Measurements from ENCODE around the gene SPOCD1.

The SPOCD1 gene

DNA sequence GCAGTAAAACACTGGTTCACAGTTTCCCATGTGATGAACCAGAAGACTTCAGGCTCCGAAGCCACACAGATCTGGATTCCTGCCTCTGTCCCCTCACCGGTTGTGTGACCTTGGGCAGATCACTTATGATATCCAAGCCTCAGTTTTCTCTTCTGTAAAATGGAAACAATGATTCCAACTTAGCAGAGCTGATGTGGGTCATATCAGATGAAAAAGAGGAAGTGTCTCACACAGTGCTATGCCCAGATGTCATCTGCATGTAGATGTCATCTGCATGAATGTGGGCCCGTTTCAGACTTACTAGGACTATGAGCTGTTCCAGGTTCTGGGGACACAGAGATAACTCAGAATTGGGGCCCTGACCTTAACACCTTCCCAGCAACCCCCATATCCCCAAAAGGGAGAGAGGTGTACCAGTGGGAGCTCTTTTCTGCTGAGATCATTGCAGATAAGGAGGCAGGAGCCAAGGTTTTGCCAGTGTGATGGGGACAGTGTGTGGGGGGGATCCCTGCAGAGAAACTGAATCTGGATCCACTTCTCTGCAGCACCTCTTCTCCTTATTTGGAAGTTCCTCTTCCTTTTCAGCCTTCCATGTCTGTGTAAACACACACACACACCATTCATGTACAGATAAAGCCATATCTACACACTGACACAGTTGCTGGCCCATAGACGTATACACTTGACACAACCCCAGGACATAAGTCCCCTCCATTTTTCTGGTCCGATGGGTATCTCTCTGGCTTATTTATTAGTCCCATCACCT, 46.7 kb downstream of the SPOCD1 start:
- FAIRE-seq = no peak

DNA sequence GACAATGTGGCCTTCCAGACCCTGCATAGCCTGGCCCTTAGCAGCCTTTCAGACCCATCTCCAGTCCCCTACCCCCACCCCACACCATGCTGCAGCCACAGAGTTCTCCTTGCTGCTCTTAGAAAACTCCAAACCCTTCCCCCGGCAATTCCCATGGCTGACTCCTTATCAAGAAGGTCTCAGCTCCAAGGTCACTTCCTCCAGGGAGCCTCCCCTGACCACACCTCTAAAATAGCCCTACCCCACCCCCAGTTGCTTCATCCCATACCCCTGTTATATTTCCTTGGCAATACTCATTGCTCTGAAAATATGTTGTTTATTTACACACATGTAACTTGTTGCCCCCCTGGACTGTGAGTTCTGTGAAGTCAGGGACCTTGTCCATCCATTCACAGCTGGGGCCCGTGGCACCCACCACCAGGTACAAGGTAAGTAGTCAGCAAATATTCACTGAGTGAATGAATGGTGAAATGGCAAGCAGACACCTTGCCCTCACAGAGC, 47.4 kb downstream of the SPOCD1 start:
- no peak for FAIRE-seq

DNA sequence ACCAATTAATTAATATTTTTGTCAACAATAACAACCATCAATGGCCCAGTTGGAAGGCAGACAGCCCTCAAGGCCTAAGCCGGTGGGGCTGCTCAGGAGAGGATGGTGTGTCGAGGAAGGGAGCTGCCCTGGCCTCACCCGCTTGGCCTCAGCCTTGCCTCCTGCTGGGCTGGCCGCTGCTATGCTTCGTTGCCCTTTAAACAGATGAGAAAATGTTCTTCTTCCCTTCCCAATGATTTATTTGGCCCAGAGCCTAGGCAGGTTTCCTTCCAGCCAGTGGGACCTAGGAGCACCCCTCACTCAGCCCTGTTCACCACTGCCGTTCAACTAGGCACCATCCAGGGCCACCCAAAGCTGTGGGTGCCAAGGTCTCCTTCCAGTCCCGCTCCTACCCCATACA, 48.6 kb downstream of the SPOCD1 start:
- no peak for FAIRE-seq

DNA sequence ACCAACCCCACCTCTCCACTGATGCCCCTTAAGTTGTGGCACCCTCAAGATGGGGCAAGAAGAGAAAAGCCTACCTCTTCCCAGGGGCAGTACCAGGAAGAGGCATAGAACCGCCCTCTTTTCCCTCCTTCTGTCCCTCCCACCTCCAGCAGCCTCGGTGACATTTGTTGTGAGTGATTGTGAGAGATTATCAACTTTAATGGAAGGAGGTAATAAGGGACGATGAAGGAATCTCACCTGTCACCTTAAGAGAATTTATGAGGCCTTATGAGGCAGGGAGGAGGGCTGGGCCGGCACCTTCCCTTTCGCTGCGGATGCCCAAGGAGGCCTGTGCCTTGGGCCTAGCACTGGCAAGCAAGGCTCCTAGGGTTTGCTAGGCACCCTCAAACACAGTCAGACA, 50.3 kb downstream of the SPOCD1 start:
- no peak for FAIRE-seq

DNA sequence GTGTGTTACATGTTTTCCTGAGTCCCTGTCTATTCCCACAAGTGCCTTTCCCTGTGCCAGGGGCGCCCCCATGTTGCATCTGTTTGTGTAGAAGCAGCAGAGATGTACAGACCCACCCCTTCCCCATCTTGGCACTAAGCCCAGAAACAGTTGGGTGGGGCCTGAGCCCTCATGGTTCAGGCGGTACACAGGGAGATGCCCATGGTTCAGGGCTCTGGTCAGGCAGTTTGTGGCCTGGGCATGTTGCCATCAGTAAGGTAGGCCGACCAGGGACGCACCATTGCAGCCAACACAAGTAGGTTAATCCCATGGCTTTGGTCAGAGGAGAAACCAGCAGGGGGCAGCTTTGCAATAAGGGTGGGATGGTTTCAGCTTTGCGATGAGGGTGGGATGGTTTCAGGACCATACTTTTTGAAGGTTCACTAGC, 50.8 kb downstream of the SPOCD1 start:
- no peak for FAIRE-seq

DNA sequence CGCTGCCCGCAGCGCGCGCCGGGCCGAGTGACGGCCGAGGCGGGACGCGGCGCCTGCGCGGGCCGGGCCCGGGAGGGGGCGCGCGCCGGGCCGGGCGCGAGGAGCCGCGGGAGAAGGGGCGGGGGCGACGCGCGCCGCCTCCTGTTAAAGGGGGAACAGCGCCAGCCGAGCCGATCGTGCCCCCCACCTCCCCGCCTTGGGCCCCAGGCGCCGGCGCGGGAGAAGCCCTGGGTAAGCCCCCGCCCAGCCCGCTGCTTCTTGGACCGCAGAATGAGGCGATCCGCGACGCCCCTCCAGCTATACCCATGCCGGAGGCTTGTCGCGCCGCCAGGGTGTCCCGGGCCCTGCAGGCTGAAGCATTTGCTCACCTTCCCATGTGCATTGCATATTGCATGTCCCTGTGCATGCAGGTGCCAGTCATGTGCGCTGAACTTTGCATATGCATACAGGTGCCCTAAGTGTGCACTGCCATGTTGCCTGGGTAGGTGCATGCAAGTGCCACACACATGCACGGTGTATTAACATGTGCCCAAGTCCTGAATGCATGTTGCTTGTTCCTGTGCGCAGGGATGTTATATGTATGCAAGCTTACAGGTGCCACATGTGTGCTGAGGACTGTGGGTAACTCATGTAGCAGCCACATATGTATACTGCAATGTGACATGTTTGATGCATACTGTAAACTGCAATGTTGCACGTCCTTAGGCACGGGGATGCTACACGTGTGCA, 51.3 kb downstream of the SPOCD1 start, which contains the start of gene ADGRB2:
Gene ADGRB2 (minus strand): TSS at position 29 of the 729 bp plus-strand sequence. CDS start 7,119 bp downstream, outside the sequence.
- no peak for FAIRE-seq

DNA sequence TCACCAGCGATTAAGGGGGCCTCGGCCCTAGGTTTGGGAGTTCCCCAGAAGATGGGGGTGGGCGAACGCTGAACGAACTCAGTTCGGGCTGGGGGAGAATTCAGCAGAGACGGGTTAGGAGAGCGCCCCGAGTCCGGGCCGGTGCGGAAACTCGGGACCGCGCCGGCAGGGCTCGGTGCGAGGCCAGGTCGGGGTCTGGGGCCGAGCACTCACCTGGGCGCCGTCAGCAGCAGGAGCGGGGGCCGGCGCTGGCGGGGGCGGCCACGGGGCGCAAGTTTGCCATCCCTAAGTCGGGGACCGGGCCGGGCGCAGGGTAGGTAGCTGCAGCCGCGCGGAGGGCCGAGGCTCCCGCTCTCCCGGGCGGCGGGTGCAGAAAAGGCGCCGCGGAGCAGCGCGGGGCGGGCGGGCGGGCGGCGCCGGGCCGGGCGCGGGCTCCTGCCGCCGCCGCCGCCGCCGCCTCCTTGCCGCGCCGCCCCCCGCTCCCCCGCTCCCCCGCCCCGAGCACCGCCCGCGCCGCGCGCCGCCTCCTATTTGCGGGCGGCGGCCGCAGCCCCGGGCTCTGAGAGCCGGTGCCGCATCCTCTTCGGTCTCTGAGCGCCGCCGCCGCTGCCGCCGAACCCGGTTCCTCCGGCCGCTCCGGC, 52.0 kb downstream of the SPOCD1 start:
- FAIRE-seq = no peak

DNA sequence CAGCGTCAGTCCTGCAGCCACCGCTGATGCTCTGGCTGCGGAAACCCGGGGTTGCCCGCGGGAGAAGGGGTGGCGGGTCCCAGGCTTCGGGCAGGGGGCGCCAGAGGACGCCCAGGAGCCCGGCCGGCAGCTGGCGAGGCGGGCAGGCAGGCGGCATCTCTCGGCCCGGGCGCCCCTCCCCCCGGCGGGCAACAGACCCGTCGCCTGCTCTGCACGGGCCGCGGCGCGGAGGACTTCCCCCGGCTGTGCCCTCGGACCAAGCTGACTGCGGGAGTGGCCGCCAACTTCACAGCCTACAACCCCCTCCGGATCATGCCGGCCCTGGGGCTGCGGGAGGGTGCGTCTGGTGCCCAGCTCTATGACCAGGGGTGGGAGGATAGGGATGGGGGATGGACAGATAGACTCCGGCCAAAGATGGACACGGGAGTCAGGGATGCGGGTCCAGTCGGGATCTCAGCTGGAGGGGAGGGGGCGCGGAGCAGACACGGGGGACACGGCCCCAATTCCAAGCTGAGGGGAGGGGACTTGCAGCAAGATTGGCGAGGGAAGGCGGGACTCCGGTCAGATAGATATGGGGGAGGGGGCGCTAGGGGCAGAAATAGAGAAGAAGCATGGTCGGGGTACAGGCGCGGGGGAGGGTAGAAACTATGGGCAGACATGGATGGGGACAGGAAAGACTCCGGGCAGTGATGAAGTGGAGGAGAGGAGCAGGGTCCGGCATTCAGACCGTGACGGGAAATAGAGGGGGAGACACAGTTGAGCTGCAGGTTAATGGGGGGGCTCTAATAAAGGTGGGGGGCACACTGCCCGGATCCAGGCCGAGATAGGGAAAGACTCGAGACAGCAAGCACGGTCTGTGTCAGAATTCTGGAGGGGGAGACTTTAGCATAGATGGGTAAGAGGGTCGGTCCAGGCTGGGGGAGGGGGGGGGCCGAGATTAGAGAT, 52.8 kb downstream of the SPOCD1 start:
- no peak for FAIRE-seq

DNA sequence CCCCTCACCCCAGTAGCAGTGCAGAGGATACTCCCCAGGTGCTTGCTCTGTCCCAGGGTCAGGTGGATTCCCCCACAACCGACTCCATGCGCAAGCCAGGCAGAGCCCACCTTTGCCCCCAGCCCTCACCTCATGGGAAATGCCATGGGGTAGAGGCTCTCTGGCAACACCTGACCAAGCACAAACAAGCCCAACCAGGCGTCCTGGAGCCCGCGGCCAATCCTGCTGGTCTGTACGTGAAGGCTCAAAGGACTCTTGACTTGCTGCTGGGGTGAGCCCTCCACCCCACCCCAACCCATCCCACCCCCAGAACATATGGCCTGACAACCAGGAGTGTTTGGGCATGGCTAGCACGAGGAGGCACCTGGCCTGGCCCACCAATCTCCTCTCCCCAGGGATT, 53.5 kb downstream of the SPOCD1 start:
- FAIRE-seq = no peak

DNA sequence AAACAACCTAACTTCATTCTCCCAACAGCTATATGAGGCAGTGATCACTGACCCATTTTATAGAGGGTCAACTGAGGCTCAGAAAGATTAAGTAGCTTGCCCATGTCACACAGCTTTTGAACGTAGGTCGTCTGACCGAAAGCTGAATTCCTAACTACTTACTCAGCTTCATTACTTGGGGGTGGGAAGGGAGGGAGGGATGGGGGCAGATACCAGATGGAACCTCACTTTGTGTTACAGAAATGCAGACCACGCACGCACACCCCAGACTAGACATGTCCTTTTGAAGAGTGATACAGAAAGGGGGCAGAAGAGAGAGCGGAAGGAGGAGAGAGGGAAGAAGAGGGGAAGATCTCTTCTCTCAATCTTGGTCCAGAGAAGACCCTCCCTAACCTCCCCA, 53.9 kb downstream of the SPOCD1 start:
- FAIRE-seq = no peak

DNA sequence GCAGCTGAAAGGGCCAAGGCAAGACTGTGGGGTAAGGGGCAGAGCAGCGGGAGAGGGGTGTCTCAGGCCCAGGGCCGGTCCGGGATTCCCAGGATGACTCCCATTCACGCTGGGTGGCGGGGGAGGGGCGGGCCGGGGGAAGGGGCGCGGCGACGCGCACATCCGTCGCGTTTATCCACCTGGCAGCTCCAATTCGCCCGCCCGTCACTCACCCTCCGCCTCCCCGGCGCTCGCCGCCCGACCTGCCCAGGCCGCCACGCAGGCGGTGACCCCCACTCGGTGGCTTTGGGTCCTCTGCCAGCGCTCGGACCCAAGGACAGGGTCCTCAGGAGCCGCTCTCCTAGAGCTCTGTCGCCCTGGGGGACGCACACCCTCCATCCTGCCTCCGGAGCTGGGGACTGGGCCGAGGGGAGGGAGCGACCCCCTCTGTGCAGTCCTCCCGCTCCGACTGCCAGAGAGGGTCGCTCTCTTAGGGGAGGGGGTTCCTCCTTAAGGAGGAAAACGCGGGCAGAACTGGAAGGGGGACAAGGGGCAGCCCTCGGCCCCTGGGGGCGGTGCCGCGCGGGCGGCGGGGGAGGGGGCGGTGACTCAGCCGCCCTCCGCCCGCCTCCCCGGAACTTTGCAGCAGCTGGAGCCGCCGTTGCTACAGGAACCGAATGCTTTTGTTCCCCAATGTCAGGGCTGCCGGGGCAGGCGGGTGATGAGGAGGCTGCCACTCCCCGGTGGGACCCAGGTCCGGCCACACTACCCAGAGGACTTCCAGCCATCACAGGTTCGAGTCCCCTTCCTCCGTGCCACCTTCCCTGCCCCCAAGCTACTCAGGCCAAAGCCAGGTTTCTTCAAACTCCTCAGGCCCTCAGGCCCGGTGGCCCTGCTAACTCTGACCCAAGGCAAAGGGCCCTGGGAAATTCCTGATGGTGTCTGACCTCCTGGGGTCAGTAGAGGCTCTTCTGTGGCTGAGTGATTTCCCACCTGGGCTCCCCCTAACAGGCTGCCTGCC, 55.1 kb downstream of the SPOCD1 start:
- no peak for FAIRE-seq

DNA sequence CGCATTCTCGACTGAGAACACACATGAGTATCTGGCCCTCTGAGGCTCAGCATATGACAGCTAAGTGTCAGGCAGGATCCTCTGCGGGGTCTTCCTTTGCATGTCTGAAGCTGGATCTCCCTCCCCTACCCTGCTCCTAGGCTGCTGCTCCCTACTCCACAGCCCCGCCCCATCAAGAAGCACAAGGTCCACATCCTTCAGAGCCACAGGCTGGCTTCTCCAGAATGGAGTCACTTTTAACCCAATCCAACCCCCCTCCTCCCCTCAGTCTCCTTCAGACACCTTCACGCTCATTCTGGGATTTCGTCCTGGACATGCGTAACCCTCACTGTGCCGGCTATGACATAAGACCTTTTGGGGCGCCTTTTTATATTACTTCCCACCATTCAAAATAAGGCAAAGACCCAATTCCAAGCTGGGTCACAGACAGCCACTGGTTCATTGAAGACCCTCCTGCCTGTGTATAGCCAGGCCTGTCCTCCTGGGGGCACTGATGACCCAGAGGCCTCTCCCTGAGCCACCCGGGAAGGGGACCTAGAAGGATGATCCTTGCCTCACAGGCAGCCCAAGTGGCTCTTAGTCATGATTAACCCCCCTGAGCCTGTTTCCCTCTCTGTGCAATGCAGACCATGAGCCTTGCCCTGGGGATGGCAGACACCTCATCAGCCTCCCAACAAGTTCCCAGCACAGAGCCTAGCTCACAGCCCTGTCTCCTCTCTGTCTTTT, 56.4 kb downstream of the SPOCD1 start:
- no peak for FAIRE-seq

DNA sequence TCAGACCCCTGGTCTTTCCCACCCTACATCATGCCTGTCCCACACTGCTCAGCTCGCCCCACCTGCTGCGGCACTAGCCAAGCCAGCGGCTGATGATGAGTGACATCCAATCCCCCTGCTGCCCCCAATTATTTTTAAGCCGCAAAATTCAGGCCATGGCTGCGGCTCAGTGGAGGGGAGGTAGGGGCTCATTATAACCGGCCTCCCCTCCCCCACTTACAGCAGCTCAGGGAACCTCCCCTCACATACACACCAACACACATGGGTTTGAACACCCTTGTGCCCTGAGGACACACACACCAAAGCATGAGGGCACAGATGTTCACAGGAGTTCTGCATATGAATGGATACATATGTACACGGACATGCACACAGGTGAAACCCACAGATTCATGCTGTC, 57.0 kb downstream of the SPOCD1 start:
- no peak for FAIRE-seq

DNA sequence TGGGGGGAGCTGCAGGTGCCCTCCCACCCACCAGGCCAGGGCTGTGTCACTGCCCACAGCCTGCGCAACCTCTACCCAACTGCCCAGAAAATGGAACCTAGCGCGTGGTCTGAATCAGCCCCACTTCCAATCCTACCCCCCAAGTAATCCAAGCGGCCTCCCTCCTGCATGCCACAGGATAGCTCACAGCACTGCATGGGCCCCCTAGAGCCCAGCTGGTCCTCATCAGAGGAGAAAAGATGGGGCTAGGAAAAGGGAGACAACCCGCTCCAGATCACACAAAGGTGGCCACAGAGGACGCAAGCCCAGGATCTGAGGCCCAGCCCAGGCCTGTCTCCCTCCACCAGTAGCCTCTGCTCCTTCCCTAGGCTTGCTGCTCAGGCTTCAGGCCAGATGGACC, 57.8 kb downstream of the SPOCD1 start:
- no peak for FAIRE-seq

DNA sequence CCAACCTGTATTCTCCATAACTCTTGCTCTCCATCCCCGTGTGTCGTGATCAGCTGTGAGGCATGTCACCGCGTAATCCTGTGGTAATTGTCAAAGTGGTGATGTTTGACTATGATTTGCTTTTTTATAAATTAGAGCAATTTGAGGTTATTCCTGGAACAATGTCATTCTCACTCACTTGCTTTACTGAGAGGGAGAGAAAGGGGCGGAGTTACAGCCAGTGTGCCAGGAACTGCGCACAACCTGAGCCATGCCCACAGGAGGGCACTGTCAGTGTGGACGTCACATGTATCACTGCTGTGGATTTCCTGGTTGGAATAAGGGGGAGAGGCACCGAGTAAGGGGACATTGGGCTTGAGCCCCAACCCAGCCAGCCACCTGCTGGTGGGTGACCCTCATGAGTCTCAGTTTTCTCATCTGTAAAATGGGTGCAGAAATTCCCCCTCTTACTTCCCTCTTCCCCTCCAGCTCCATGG, 58.6 kb downstream of the SPOCD1 start:
- FAIRE-seq = no peak

DNA sequence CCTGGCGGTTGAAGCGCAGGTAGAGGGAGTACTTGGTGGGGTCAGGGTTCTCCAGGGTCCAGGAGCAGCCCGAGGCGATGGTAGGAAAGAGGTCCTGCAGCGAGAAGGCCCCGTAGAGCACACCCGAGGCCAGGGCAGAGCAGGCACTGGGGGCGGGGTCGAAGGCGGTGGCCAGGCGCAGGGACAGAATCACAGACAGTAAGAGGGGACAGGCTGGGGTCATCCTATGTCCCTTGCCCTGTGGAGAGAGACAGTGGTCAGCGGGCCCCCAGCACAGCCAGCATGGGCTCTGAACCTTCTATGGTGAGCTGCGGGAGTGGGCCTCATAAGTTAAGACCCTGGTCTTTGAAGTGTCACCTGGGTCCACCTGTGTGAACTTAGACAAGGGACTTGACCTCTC, 59.2 kb downstream of the SPOCD1 start:
- no peak for FAIRE-seq

DNA sequence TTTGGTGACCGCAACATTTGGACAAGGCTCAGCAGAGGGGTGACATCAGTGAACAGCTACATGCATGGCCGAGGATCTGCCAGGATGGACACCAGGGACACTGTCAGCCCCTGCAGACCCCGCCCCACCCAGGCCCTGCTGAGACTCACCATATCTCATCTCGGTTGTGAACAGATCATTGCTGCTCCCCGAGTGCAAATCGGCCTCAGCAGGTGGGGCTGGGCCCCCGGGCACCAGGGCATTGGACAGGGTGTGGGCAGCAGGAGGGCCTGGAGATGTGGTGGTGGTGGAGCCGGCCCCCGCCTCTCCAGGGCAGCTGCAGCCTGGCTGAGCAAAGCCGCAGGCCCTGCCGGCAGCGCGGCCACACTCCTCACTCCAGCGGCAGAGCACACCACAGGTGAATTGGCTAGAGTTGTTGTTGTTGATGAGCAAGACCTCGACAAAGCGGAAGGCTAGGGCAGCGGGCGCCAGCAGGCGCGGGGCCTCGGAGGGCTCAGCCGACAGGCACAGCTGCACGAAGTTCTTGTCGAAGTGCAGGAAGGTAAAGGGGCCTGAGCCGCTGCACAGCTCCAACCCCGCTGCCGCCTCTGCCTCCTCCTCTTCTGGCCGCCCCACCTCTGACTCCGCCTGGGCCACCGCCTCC, 59.9 kb downstream of the SPOCD1 start:
- no peak for FAIRE-seq

DNA sequence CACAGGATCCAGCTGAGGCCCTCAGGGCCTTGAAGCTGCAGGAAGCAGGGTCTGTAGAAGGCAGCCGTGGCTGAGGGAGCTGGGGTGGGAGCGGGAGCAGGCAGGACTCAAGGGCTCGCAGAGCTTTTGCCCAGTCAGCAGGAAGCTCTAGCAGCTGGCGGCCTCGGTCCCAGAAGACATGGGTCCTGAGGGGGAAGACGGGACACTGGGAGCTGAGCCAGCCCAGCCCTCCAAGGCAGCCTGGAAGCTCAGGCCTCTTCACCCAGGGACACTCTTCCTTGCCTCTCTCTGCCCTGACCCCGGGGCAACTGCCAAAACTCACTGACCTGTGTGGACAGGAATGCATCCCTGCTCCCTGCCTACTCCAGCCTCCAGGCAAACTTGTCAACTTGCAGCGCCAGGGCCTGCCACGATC, 60.6 kb downstream of the SPOCD1 start:
- FAIRE-seq = no peak

DNA sequence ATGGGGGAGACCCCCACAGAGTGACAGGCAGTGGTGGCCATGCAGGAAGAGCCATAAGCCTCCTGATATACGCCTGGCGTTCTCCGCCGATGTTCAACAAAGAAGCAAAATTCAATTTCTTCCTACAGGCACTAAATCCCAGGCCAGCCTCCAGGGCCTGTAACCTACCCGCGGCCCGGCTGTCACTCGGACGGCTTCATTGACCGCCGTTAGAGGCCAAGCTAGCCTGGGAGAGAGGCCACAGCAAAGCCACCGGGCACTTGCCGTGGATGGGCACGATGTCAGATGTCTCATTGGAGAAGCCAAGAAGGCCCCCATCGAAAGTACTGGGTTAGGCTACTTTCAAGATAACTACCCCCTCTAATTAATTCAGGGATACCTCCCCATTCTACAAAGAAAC, 61.4 kb downstream of the SPOCD1 start:
- FAIRE-seq = no peak
